HuH-7 (cell line): ENCODE results near the gene NPL.

Experiments used
- DNase-seq: peaks from one replicate; pipeline ENCODE4 v3.0.0; 2011; ENCODE audit warnings: low spot score

NPL gene

GRCh38 chr1:182816863-182817262 lies 27.3 kb downstream of the NPL start:
- no peak for DNase-seq

- no peak for DNase-seq
These were observed 28.2 kb downstream of the NPL start for GRCh38 chr1:182817802-182818201.

- no peak for DNase-seq
These were observed 33.6 kb downstream of the NPL start for GRCh38 chr1:182823220-182823619.

DNA sequence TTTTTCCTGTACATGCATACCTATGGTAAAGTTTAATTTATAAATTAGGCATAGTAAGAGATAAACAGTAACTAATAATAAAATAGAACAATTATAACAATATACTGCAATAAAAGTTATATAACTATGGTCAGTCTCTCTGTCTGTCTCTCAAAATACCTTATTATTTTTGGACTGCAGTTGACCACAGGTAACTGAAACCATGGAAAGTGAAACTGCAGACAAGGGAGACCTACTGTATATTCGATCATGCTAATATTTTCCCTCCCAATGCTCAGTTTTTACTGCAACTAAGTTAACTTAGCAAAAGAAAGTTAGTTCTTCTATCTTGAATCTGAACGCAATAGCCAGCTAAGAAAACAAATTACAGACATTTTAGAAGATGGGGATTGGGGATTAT lies 37.3 kb downstream of the NPL start:
- no peak for DNase-seq

DNA sequence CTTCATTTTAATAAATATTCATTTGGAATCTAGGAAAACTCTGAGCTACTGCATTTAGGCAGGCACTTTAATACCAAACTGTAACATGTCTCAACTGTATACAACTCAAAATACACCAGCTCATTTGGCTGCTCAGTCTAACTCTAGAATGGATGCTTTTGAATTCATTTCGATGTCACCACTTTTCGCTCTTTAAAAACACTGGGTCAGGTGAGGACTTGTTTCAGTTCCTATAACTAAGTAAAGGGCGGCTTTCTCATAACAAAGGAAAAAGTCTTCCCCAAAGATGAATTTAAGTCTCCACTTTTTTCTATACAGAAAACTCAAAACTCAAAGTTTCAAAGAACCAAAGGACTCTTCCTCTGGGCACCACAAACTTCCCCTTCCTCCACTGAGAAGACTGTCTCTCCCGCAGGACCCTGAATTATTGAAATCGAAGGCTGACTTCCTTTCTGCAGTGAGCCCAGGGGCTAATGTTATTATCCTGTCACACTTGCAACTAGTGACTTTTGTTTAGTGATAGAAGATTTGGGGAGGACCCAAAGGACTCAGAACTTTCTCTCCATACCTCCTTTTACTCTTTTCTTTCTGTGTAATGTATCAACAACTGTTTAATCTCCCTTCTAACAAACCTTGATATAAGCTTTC lies 39.8 kb downstream of the NPL start:
- no peak for DNase-seq

- DNase-seq = no peak
These were observed 43.7 kb downstream of the NPL start for GRCh38 chr1:182833271-182833670.

GRCh38 chr1:182834326-182834725 lies 44.8 kb downstream of the NPL start:
- no peak for DNase-seq

DNA sequence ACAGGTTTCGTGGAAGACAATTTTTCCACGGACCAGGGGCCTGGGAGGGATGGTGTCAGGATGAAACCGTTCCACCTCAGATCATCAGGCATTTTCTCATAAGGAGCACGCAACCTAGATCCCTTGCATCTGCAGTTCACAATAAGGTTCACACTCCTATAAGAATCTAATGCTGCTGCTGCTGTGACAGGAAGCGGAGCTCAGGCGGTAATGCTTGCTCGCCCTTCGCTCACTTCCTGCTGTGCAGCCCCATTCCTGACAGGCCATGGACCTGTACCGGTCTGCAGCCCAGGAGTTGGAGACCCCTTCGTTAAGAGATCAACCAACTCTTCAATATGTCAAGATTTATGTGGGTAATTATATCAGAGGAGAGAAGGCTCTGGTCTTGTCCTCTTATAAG lies 46.2 kb downstream of the NPL start:
- DNase-seq = no peak

DNA sequence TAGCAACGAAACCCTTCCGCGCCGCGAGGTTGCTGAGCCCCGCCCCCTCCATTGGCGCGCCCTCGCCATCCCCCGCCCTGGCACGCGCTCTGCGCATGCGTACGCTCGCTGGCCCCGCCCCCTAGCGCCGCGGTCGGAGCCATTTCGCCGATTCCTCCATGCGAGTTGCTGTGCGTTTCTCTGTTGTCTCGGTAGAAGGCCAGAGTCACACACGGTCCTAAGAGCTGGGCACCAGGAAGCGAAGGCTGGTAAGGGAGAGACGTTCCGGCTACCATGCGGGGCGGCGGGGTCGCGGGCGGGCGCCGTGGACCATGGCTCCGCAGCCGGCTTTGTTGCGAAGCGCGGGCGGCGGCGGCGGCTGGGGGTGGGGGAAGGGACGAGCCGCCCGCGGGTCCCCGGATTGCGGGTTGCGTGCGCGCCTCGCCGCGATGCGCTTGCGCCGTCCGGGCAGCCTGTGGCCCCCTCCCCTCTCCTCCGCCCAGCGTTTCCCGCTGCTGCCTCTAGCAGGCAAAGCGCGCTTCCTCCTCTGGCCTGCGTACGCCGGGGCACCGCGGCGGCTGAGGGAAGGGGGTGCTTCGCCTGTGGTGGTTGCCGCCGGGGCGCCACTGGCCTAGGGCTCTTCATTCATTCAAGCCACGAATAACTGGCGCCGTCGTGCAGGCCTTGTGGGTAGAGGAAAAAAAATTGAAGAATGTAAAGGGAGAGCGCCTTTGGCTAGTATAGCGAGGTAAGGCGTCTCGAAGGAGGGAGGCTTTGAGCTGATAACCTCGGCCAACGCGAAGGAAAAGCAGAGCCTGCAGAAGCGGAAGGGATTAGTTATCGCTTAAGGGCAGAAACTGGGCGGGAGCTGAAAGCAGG lies 49.9 kb downstream of the NPL start, which contains the start of gene DHX9:
DHX9 (plus strand) TSS at position 139 of the 858 bp plus-strand sequence. CDS start 3,220 bp downstream, outside the sequence.
- DNase-seq = peak; percentile 84

GRCh38 chr1:182841368-182841988 lies 51.9 kb downstream of the NPL start:
- no peak for DNase-seq

GRCh38 chr1:182842265-182842664 lies 52.7 kb downstream of the NPL start:
- no peak for DNase-seq

DNA sequence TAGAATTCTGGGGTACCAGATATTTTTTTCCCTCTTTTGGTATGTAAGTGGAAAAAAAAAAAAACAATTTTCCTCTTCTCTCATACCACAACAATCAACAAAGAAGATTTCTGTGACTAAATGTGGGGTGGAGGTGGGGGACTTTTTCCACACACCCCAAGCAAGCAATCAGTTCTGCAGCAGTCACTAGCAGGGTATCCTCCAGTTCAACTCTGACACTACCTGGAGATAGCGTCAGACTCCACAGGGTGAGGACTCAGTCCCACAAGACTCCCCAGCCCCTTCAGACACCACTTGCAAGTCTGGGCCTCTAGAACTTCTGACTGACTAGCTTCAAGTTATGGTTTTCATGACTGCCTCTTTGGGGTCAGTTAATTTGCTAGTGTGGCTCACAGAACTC lies 55.8 kb downstream of the NPL start:
- no peak for DNase-seq

DNA sequence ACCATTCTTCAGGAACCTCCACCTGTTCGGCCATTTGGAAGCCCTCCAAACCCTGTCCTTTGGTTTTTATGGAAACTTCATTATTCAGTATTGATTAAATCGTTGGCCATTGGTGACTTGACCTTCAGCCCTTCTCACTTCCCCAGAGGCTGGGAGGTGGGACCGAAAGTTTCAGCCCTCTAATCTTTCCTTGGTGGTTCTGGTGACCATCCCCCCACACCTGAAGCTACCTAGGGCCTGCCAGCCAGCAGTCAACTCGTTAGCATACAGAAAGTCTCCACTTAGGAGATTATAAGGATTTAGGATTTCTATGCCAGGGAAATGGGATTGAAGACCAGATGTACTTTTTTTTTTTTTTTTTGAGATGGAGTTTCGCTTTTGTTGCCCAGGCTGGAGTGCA lies 56.3 kb downstream of the NPL start:
- no peak for DNase-seq

- no peak for DNase-seq
These were observed 57.5 kb downstream of the NPL start for GRCh38 chr1:182847105-182847504.

DNA sequence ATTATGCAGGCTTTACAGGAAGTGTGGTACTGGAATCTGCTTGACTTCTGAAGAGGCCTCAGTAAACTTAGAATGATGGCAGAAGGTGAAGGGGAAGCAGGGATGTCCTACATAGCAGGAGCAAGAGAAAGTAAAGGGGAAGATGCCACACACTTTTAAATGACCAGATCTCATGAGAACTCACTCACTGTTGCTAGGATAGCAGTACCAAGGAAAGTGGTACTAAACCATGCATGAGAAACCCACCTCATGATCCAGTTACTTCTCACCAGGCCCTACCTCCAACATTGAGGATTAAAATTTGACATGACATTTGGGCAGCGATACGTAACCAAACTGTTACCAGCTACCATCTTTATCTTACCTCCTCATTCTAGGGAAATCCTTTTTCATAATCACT lies 59.2 kb downstream of the NPL start:
- DNase-seq = no peak

DNA sequence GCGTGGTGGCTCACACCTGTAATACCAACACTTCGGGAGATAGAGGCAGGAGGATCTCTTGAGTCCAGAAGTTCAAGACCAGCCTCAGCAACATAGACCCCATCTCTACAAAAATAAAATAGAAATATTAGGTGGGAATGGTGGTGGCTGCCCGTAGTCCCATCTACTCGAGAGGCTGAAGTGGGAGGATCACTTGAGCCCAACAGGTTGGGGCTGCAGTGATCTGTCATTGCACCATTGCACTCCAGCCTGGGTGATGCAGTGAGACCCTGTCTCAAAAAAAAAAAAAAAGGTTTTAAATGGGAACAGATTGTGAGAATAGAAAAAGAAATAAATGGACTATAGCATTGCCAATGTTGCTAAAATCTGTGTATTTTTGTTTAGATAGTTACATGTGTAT lies 60.7 kb downstream of the NPL start:
- no peak for DNase-seq

GRCh38 chr1:182851825-182852224 lies 62.3 kb downstream of the NPL start:
- no peak for DNase-seq

- no peak for DNase-seq
These were observed 66.3 kb downstream of the NPL start for GRCh38 chr1:182855911-182856310.

GRCh38 chr1:182857212-182857611 lies 67.6 kb downstream of the NPL start:
- DNase-seq = no peak

GRCh38 chr1:182860658-182861057 lies 71.1 kb downstream of the NPL start:
- DNase-seq = no peak

DNA sequence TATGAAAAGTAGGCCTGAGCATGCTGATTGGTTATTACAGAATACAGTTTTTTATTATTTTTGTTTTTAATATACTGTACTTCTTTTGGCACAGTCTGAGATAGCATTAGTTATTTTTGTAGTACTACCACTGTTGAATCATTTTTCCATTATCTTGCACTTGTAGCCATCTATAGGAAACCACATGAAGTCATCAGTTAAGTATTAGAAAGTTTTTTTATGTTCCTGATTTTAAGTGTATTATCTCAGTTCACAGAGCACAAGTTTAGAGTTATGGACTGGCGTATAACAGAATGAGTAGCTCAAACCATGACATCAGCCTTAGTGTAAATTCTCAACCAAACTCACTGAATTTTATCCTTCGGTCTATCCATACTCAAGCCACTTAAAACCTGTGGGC lies 72.4 kb downstream of the NPL start:
- DNase-seq = no peak

- no peak for DNase-seq
These were observed 73.3 kb downstream of the NPL start for GRCh38 chr1:182862827-182863226.

GRCh38 chr1:182863940-182864339 lies 74.4 kb downstream of the NPL start:
- DNase-seq = no peak
